H1 (cell line): ENCODE measurements around the gene ACCS. TPM values are rescaled to one million over a fixed set of nuclear protein-coding genes. Genes with fewer than 3 reads are reported as not detected.
A peak's percentile ranks its signal among the peaks of the same experiment; 100 is the strongest.

Experiments
- CTCF ChIA-PET: fragments of 300-600 bp; sonication (Branson Sonifier 250); formaldehyde crosslinking; loops from one replicate; lab custom pipeline; 2021; ENCODE audit not compliant: partially characterized antibody; lab: Charles Lee
- POLR2A ChIA-PET: fragments of 300-600 bp; sonication (Branson Sonifier 250); formaldehyde crosslinking; loops from one replicate; lab custom pipeline; 2021; ENCODE audit warnings: inconsistent platforms; ENCODE audit not compliant: partially characterized antibody; lab: Charles Lee
- DNase-seq, 2 experiments: peaks; one replicate each; pipeline versions ENCODE4 v3.0.0 to v3.0.0-alpha.2; 2010 to 2022; ENCODE audit warnings: low spot score in 2 of 2, low read depth in 1 of 2, mixed read lengths in 1 of 2
- FAIRE-seq: peaks from 2 replicates; lab custom pipeline; 2011; peaks lifted over from hg19 to GRCh38; lab: Jason Lieb, UNC
- H2AFZ ChIP-seq: 2 replicates; pipeline ENCODE4 v1.8.1; 2012; ENCODE audit warnings: low read length, inconsistent platforms
- H2AK5ac ChIP-seq: 2 replicates; pipeline ENCODE4 v1.6.1; 2013; ENCODE audit warnings: low read depth, low read length
- H2BK120ac ChIP-seq: replicated peaks from 2 replicates; pipeline ENCODE3; 2013; ENCODE audit warnings: low read depth, low read length, inconsistent platforms
- H2BK12ac ChIP-seq: 2 replicates; pipeline ENCODE4 v1.6.1; 2013; ENCODE audit warnings: low read depth, low read length
- H2BK15ac ChIP-seq: 2 replicates; pipeline ENCODE4 v1.6.1; 2013; ENCODE audit warnings: low read length
- H2BK20ac ChIP-seq: 2 replicates; pipeline ENCODE4 v1.6.1; 2013; ENCODE audit warnings: low read length
- H2BK5ac ChIP-seq: 2 replicates; pipeline ENCODE4 v1.6.1; 2013; ENCODE audit warnings: low read depth, low read length
- H3K14ac ChIP-seq: 2 replicates; pipeline ENCODE4 v1.6.1; 2013; ENCODE audit warnings: inconsistent platforms; ENCODE audit not compliant: insufficient read length
- H3K18ac ChIP-seq: 2 replicates; pipeline ENCODE4 v1.6.1; 2013; ENCODE audit warnings: low read length; ENCODE audit errors: extremely low read depth
- H3K23ac ChIP-seq: 2 replicates; pipeline ENCODE4 v1.6.1; 2013; ENCODE audit warnings: inconsistent platforms; ENCODE audit not compliant: insufficient read length
- H3K23me2 ChIP-seq: 2 replicates; pipeline ENCODE4 v1.6.1; 2013; ENCODE audit warnings: low read depth, low read length
- H3K27ac ChIP-seq: 2 replicates; pipeline ENCODE4 v1.6.1; 2011; ENCODE audit warnings: low read depth, low read length, inconsistent platforms
- H3K27me3 ChIP-seq, 4 experiments: replicated peaks in 1 of 4; 1 replicate in 1 of 4; 2 replicates in 3 of 4; pipeline versions ENCODE4 v1.6.1 to v1.8.1; 2011 to 2013; ENCODE audit warnings: low read length in 3 of 4, mild to moderate bottlenecking in 3 of 4, inconsistent platforms in 2 of 4, mixed read lengths in 2 of 4, moderate library complexity in 1 of 4; ENCODE audit not compliant: control insufficient read depth in 3 of 4, insufficient read depth in 3 of 4; ENCODE audit errors: extremely low read depth in 1 of 4
- H3K36me3 ChIP-seq, 4 experiments: 2 replicates each; pipeline versions ENCODE4 v1.6.1 to v1.8.1; 2011 to 2013; ENCODE audit warnings: mild to moderate bottlenecking in 4 of 4, low read length in 3 of 4, moderate library complexity in 2 of 4, control low read depth in 1 of 4, inconsistent platforms in 1 of 4; ENCODE audit not compliant: insufficient read depth in 4 of 4, control insufficient read depth in 2 of 4
- H3K4ac ChIP-seq: replicated peaks from 2 replicates; pipeline ENCODE3; 2013; ENCODE audit warnings: low read length, low read depth, mixed read lengths, inconsistent platforms; ENCODE audit not compliant: insufficient read length
- H3K4me1 ChIP-seq, 4 experiments: replicated peaks in 1 of 4; 1 replicate in 1 of 4; 2 replicates in 3 of 4; pipeline versions ENCODE4 v1.6.1 to v1.8.1; 2011 to 2013; ENCODE audit warnings: low read length in 3 of 4, inconsistent platforms in 2 of 4, mixed read lengths in 1 of 4; ENCODE audit not compliant: insufficient read depth in 4 of 4, control insufficient read depth in 3 of 4
- H3K4me2 ChIP-seq, 2 experiments: 2 replicates each; pipeline versions ENCODE4 v1.6.1 to v1.8.1; 2011 to 2013; ENCODE audit warnings: low read depth in 2 of 2, low read length in 2 of 2, control low read depth in 1 of 2, inconsistent platforms in 1 of 2, mild to moderate bottlenecking in 1 of 2; ENCODE audit not compliant: insufficient read depth in 1 of 2
- H3K4me3 ChIP-seq, 4 experiments: fragments of 200-600, 300-600 bp in 1 of 4; sonication (generic), shearing (Covaris generic), sonication (Bioruptor Twin) in 1 of 4; 2 replicates each; pipeline versions ENCODE4 v1.5.1 to v1.8.1; 2011 to 2016; ENCODE audit warnings: low read length in 4 of 4, low read depth in 3 of 4, control low read depth in 2 of 4, inconsistent platforms in 2 of 4, mild to moderate bottlenecking in 2 of 4, mixed read lengths in 1 of 4, moderate library complexity in 1 of 4; ENCODE audit not compliant: insufficient read depth in 2 of 4; ENCODE audit errors: extremely low read depth in 1 of 4
- H3K56ac ChIP-seq: replicated peaks from 2 replicates; pipeline ENCODE3; 2013; ENCODE audit warnings: low read depth, mild to moderate bottlenecking, mixed read lengths, low read length, inconsistent platforms; ENCODE audit not compliant: insufficient read length
- H3K79me1 ChIP-seq: 2 replicates; pipeline ENCODE4 v1.6.1; 2013; ENCODE audit warnings: low read depth, low read length, control low read depth
- H3K79me2 ChIP-seq, 2 experiments: 2 replicates each; pipeline versions ENCODE4 v1.6.1 to v1.8.1; 2012 to 2013; ENCODE audit warnings: low read length in 2 of 2, mild to moderate bottlenecking in 2 of 2, inconsistent platforms in 1 of 2; ENCODE audit not compliant: insufficient read depth in 2 of 2, control insufficient read depth in 1 of 2
- H3K9ac ChIP-seq, 4 experiments: replicated peaks in 1 of 4; 1 replicate in 1 of 4; 2 replicates in 3 of 4; pipeline versions ENCODE4 v1.6.1 to v1.8.1; 2011 to 2013; ENCODE audit warnings: low read depth in 3 of 4, low read length in 3 of 4, control low read depth in 2 of 4, mild to moderate bottlenecking in 2 of 4, moderate library complexity in 2 of 4, inconsistent platforms in 1 of 4; ENCODE audit errors: extremely low read depth in 1 of 4
- H3K9me3 ChIP-seq, 2 experiments: 2 replicates each; pipeline versions ENCODE4 v1.6.1 to v1.8.1; 2012 to 2013; ENCODE audit warnings: mild to moderate bottlenecking in 2 of 2, moderate library complexity in 2 of 2, control low read depth in 1 of 2, inconsistent platforms in 1 of 2, low read depth in 1 of 2, low read length in 1 of 2, mixed read lengths in 1 of 2; ENCODE audit not compliant: insufficient read depth in 2 of 2
- H4K20me1 ChIP-seq, 2 experiments: replicated peaks in 1 of 2; 2 replicates each; pipeline versions ENCODE3 to v1.8.1; 2011 to 2013; ENCODE audit warnings: inconsistent platforms in 2 of 2, low read length in 2 of 2, mild to moderate bottlenecking in 1 of 2; ENCODE audit not compliant: insufficient read depth in 2 of 2, control insufficient read depth in 1 of 2
- H4K5ac ChIP-seq: 2 replicates; pipeline ENCODE4 v1.6.1; 2013; ENCODE audit warnings: low read length, low read depth, mixed read lengths, inconsistent platforms; ENCODE audit not compliant: insufficient read length
- H4K8ac ChIP-seq: 2 replicates; pipeline ENCODE4 v1.8.0; 2013; ENCODE audit warnings: mild to moderate bottlenecking, moderate library complexity, low read length, inconsistent platforms; ENCODE audit not compliant: insufficient read depth; ENCODE audit errors: extremely low read depth
- H4K91ac ChIP-seq: replicated peaks from 2 replicates; pipeline ENCODE3; 2013; ENCODE audit warnings: low read length, mixed read lengths, inconsistent platforms; ENCODE audit not compliant: insufficient read length
- RAD21 ChIP-seq, 2 experiments: IDR thresholded peaks in 1 of 2; conservative IDR thresholded peaks in 1 of 2; 2 replicates each; pipeline ENCODE4 v1.6.1; 2011; ENCODE audit warnings: low read depth in 2 of 2, low read length in 2 of 2, improper control_type of control experiment in 1 of 2, inconsistent platforms in 1 of 2, mild to moderate bottlenecking in 1 of 2, moderate library complexity in 1 of 2
- RFX5 ChIP-seq: IDR thresholded peaks from 2 replicates; pipeline ENCODE4 v1.6.1; 2011; ENCODE audit warnings: low read depth, low read length, improper control_type of control experiment, borderline replicate concordance
- SAP30 ChIP-seq: fragments of 300-600 bp; sonication (generic); IDR thresholded peaks from 2 replicates; pipeline ENCODE4 v1.7.1; 2012; ENCODE audit warnings: low read length, moderate library complexity, mild to moderate bottlenecking, inconsistent platforms; ENCODE audit not compliant: insufficient read depth, insufficient replicate concordance
- SP4 ChIP-seq: IDR thresholded peaks from 2 replicates; pipeline ENCODE4 v1.6.1; 2012; ENCODE audit warnings: low read length, inconsistent platforms
- WGBS, 2 experiments: shearing (Covaris generic) in 1 of 2; methylation state at CpG; one replicate each; pipeline versions ENCODE4 v1.1.6 to v1.1.7; 2013 to 2015; ENCODE audit warnings: low lambda C conversion rate in 2 of 2, mixed read lengths in 2 of 2, inconsistent platforms in 1 of 2, low coverage in 1 of 2, missing lambda C conversion rate in 1 of 2; ENCODE audit not compliant: insufficient replicate concordance in 2 of 2, insufficient coverage in 1 of 2, insufficient read length in 1 of 2; ENCODE audit errors: extremely low coverage in 1 of 2, missing lambda C conversion rate in 1 of 2; 5-methylcytosine and 5-hydroxymethylcytosine counted together
- polyA plus RNA-seq, 7 experiments: library from polyadenylated mRNA; depleted of rRNA in 3 of 7; stranded (reverse) in 5 of 7; unstranded in 2 of 7; fragments of >200 nt in 5 of 7; fragments of 200-250 nt in 2 of 7; gene quantifications; 1 replicate in 5 of 7; 2 replicates in 1 of 7; 4 replicates in 1 of 7; pipeline versions ENCODE4 v1.2.1 to v1.2.3, GENCODE V29; 2011 to 2013; ENCODE audit warnings: missing spikeins in 2 of 7, mixed read lengths in 2 of 7
- total RNA-seq: library from RNA; stranded (reverse); fragmentation: NEBNext Ultra II Directional; extraction: Animal tissue kit (Norgen Biotek cat#: 25700); gene quantifications from 2 replicates; pipeline ENCODE4 v1.2.1, GENCODE V29; 2021
- TF ChIP-seq, protein P1 (sequence below), 3 experiments: IDR thresholded peaks; 1 replicate in 2 of 3; 2 replicates in 1 of 3; pipeline versions ENCODE4 v1.5.1 to v1.6.1; 2011; ENCODE audit warnings: low read length in 3 of 3, mild to moderate bottlenecking in 3 of 3, inconsistent platforms in 2 of 3, low read depth in 1 of 3, moderate library complexity in 1 of 3; ENCODE audit not compliant: insufficient read depth in 1 of 3; ENCODE audit errors: control extremely low read depth in 1 of 3

ACCS gene
- total and polyA plus RNA-seq, 2 of the 8 experiments (the other 6 are each of a cell fraction or from before 2014, with no cell fraction given): 6.0 to 8.0 TPM

DNA sequence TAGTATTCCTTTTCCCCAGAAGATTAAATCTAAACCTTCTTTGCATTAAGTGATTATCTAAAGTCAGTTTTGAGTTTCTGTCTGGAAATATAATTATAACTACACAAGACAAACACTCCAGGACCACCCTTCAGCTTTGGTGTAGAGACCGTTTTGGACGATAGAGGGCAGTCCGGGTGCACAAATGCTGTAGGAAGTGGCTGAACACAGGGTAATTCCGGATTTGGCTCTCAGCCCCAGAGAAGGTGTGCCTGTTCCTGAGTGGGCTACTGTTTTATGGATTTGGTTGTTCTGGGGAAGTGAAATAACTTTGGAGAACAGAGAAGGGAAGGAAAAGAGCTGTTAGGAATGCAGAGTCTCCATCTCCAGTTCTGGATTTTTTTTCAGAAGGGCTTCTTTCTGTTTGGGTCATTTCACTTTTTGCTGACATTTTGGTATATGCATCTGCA is 44.2 kb downstream of the ACCS start:
- H3K4me2 ChIP-seq: no peak overlapping the region
- no peak overlapping the region for H4K91ac ChIP-seq
- H3K27me3 ChIP-seq: peaks cover 0 to 1% (median 0%) of the 10 kb centered on the region in 4 experiments; a peak in 1 of 7 replicates
- CTCF ChIA-PET: interaction anchor here (0.6 to 2.2 kb wide), 22 partner anchors 9 to 429 kb away, joined by 3 to 14 read pairs (median 3); no protein-coding TSS in a partner anchor
- no peak overlapping the region for H4K8ac ChIP-seq
- no peak overlapping the region for H2AFZ ChIP-seq
- H4K20me1 ChIP-seq: peaks cover 0 to 4% of the 10 kb centered on the region in 2 experiments
- no peak overlapping the region for H2BK12ac ChIP-seq
- H3K4me3 ChIP-seq: no peak overlapping the region
- no peak overlapping the region for H2AK5ac ChIP-seq
- H3K27ac ChIP-seq: no peak overlapping the region
- no peak overlapping the region for H3K14ac ChIP-seq
- no peak overlapping the region for H2BK15ac ChIP-seq
- H3K79me1 ChIP-seq: no peaks in the 10 kb centered on the region; the same call in 1 of the 2 replicates
- no peaks in the 10 kb centered on the region for H3K79me2 ChIP-seq
- peak; percentile 68 for FAIRE-seq
- H3K4me1 ChIP-seq: peaks cover 0 to 2% (median 0%) of the 10 kb centered on the region in 4 experiments; a peak in 1 of 7 replicates
- TF ChIP-seq RFX5: no peak
- TF ChIP-seq RAD21 (IDR thresholded peaks at IDR 0.05 in 1 of 2, conservative IDR thresholded peaks at IDR 0.05 in 1 of 2; ENCODE audit: low read depth in 2 of 2, low read length in 2 of 2): peak; percentile 82 to 85
- TF ChIP-seq, protein P1, sequence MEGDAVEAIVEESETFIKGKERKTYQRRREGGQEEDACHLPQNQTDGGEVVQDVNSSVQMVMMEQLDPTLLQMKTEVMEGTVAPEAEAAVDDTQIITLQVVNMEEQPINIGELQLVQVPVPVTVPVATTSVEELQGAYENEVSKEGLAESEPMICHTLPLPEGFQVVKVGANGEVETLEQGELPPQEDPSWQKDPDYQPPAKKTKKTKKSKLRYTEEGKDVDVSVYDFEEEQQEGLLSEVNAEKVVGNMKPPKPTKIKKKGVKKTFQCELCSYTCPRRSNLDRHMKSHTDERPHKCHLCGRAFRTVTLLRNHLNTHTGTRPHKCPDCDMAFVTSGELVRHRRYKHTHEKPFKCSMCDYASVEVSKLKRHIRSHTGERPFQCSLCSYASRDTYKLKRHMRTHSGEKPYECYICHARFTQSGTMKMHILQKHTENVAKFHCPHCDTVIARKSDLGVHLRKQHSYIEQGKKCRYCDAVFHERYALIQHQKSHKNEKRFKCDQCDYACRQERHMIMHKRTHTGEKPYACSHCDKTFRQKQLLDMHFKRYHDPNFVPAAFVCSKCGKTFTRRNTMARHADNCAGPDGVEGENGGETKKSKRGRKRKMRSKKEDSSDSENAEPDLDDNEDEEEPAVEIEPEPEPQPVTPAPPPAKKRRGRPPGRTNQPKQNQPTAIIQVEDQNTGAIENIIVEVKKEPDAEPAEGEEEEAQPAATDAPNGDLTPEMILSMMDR (IDR thresholded peaks at IDR 0.05; ENCODE audit: control extremely low read depth in 1 of 3, insufficient read depth in 1 of 3, low read depth in 1 of 3, low read length in 3 of 3): peak; percentile 75 to 81 (median 78)
- TF ChIP-seq SP4: no peak
- TF ChIP-seq SAP30: no peak
- H2BK120ac ChIP-seq: no peak overlapping the region
- H3K9me3 ChIP-seq: no peaks in the 10 kb centered on the region
- H3K23me2 ChIP-seq: no peaks in the 10 kb centered on the region
- DNase-seq: peak in 1 of 2 experiments; percentile 71
- no peak overlapping the region for H3K9ac ChIP-seq
- H2BK5ac ChIP-seq: no peak overlapping the region
- no peak overlapping the region for H3K23ac ChIP-seq
- peaks cover 0 to 11% (median 2%) of the 10 kb centered on the region in 4 experiments; a peak in 4 of 8 replicates for H3K36me3 ChIP-seq
- no peak overlapping the region for H3K18ac ChIP-seq
- no peak overlapping the region for H3K56ac ChIP-seq
- 17% methylated on average over 4 of the region's 4 CpGs; no CpG with 5 or more reads in 1 of the 2 experiments for WGBS, 2 experiments
- no peak overlapping the region for H2BK20ac ChIP-seq
- POLR2A ChIA-PET: no interaction called here
- H4K5ac ChIP-seq: no peak overlapping the region
- H3K4ac ChIP-seq: no peak overlapping the region
